K562 (cell line): Measurements from ENCODE around the gene EAF1. TPM values are rescaled to one million over a fixed set of nuclear protein-coding genes. Genes with fewer than 3 reads are reported as not detected.
A peak's percentile ranks its signal among the peaks of the same experiment; 100 is the strongest.

ENCODE experiments used
- ADNP ChIP-seq: fragments of 200-800 bp; sonication (Bioruptor generic); IDR thresholded peaks from 2 replicates; pipeline ENCODE4 v1.6.1; 2016; ENCODE audit warnings: missing genetic modification characterization, missing compliant biosample characterization
- ASH1L ChIP-seq: fragments of 450-650 bp; IDR thresholded peaks from 2 replicates; pipeline ENCODE4 v1.6.1; 2018; ENCODE audit warnings: borderline replicate concordance, mild to moderate bottlenecking, low read depth; ENCODE audit not compliant: partially characterized antibody
- CHD4 ChIP-seq: fragments of 200-600 bp; sonication (generic); IDR thresholded peaks from 3 replicates; pipeline ENCODE4 v1.6.1; 2012; ENCODE audit warnings: low read depth, mild to moderate bottlenecking, mixed read lengths, low read length, inconsistent platforms; ENCODE audit not compliant: insufficient read depth, insufficient replicate concordance, poor library complexity, severe bottlenecking
- E2F3 ChIP-seq: fragments of 250-450 bp; sonication (Bioruptor Pico); IDR thresholded peaks from 2 replicates; pipeline ENCODE4 v1.4.0; 2020; ENCODE audit warnings: mild to moderate bottlenecking
- ERF ChIP-seq: fragments of 450-650 bp; formaldehyde crosslinking; IDR thresholded peaks from 2 replicates; pipeline ENCODE4 v1.4.0; 2020; ENCODE audit warnings: mild to moderate bottlenecking, mixed read lengths
- FOSL1 ChIP-seq: fragments of 200-800 bp; sonication (Bioruptor generic); conservative IDR thresholded peaks from 2 replicates; pipeline ENCODE4 v1.6.1; 2016; ENCODE audit warnings: missing genetic modification characterization, missing compliant biosample characterization
- HMG20B ChIP-seq: fragments of 250-450 bp; sonication (Bioruptor Pico); IDR thresholded peaks from 2 replicates; pipeline ENCODE4 v1.5.0; 2021; ENCODE audit warnings: mild to moderate bottlenecking
- JUN ChIP-seq, 2 experiments: sonication (generic) in 1 of 2; formaldehyde crosslinking in 1 of 2; IDR thresholded peaks; 2 replicates each; pipeline versions ENCODE4 v1.6.1 to v1.8.0; 2012 to 2022; ENCODE audit warnings: borderline replicate concordance in 2 of 2, mild to moderate bottlenecking in 2 of 2, improper control_type of control experiment in 1 of 2, low read depth in 1 of 2, low read length in 1 of 2, missing genetic modification reagents in 1 of 2
- KDM4B ChIP-seq, 2 experiments: fragments of 450-650 bp in 1 of 2; sonication (generic) in 1 of 2; IDR thresholded peaks; 2 replicates each; pipeline ENCODE4 v1.6.1; 2016 to 2017; ENCODE audit warnings: borderline replicate concordance in 2 of 2, antibody characterized with exemption in 1 of 2, low read depth in 1 of 2, mild to moderate bottlenecking in 1 of 2
- RBM14 ChIP-seq: fragments of 200-400 bp; formaldehyde crosslinking; IDR thresholded peaks from 2 replicates; pipeline ENCODE4 v1.6.1; 2018; ENCODE audit warnings: low read depth, mild to moderate bottlenecking, low read length, moderate library complexity, borderline replicate concordance; ENCODE audit not compliant: insufficient read depth
- SPI1 ChIP-seq: IDR thresholded peaks from 2 replicates; pipeline ENCODE4 v1.6.1; 2011; ENCODE audit warnings: low read depth, low read length, control low read depth, borderline replicate concordance
- TAF7 ChIP-seq: fragments of 450-650 bp; IDR thresholded peaks from 2 replicates; pipeline ENCODE4 v1.6.1; 2016; ENCODE audit warnings: missing genetic modification characterization, missing compliant biosample characterization
- ZBTB7A ChIP-seq: IDR thresholded peaks from 2 replicates; pipeline ENCODE4 v1.6.1; 2011; ENCODE audit warnings: low read depth, mild to moderate bottlenecking, low read length, moderate library complexity, borderline replicate concordance; ENCODE audit not compliant: control insufficient read depth
- ZNF311 ChIP-seq: fragments of 250-450 bp; sonication (Bioruptor Pico); IDR thresholded peaks from 2 replicates; pipeline ENCODE4 v1.4.0; 2020; ENCODE audit warnings: mild to moderate bottlenecking, moderate library complexity
- ZNF507 ChIP-seq: conservative IDR thresholded peaks from 2 replicates; pipeline ENCODE4 v1.6.1; 2017; ENCODE audit warnings: missing genetic modification characterization, missing compliant biosample characterization
- ZNF644 ChIP-seq: fragments of 200-800 bp; sonication (Bioruptor generic); IDR thresholded peaks from 2 replicates; pipeline ENCODE4 v1.6.1; 2016; ENCODE audit warnings: low read depth, missing genetic modification characterization, missing compliant biosample characterization
- ZNF766 ChIP-seq: fragments of 200-800 bp; sonication (Bioruptor generic); conservative IDR thresholded peaks from 2 replicates; pipeline ENCODE4 v1.6.1; 2016; ENCODE audit warnings: missing genetic modification characterization, missing compliant biosample characterization
- ZNF79 ChIP-seq: fragments of 250-450 bp; sonication (Bioruptor Pico); IDR thresholded peaks from 2 replicates; pipeline ENCODE4 v1.4.0; 2020; ENCODE audit warnings: low read depth, mild to moderate bottlenecking, moderate library complexity
- ZSCAN32 ChIP-seq: fragments of 450-650 bp; formaldehyde crosslinking; IDR thresholded peaks from 2 replicates; pipeline ENCODE4 v1.4.0; 2020; ENCODE audit warnings: mild to moderate bottlenecking, moderate library complexity
- polyA plus RNA-seq, 8 experiments: library from polyadenylated mRNA; depleted of rRNA in 4 of 8; stranded (reverse) in 5 of 8; unstranded in 3 of 8; fragments of >200 nt; fragmentation: Nextera tagmentation in 2 of 8; fragmentation: Illumina TruSeq in 1 of 8; extraction: Ambion mirVana in 2 of 8; extraction: Trizol in 1 of 8; gene quantifications; 2 replicates each; pipeline versions ENCODE4 v1.2.1 to v1.2.3, GENCODE V29; 2011 to 2014; ENCODE audit warnings: inconsistent platforms in 1 of 8, missing spikeins in 1 of 8
- total RNA-seq, 7 experiments: library from RNA; depleted of rRNA in 6 of 7; stranded (reverse); fragments of >200 nt in 6 of 7; fragmentation: Illumina TruSeq in 2 of 7; extraction: Trizol in 2 of 7; gene quantifications; 2 replicates each; pipeline versions ENCODE4 v1.2.1 to v1.2.3, GENCODE V29; 2011 to 2021; ENCODE audit warnings: low replicate concordance in 1 of 7
- TF ChIP-seq, protein P1 (sequence below): fragments of 250-450 bp; sonication (Bioruptor Pico); IDR thresholded peaks from 2 replicates; pipeline ENCODE4 v1.8.0; 2021; ENCODE audit warnings: borderline replicate concordance, mild to moderate bottlenecking, moderate library complexity; ENCODE audit not compliant: poor library complexity, severe bottlenecking
- TF ChIP-seq, protein P2 (sequence below): sonication (generic); formaldehyde crosslinking; IDR thresholded peaks from 2 replicates; pipeline ENCODE4 v1.8.0; 2022; ENCODE audit warnings: mild to moderate bottlenecking, missing genetic modification reagents
- TF ChIP-seq, protein P3 (sequence below): fragments of 450-650 bp; formaldehyde crosslinking; IDR thresholded peaks from 2 replicates; pipeline ENCODE4 v1.4.0; 2020; ENCODE audit warnings: mild to moderate bottlenecking

EAF1 gene
- total and polyA plus RNA-seq, 9 of the 15 experiments (the other 6 are each of a cell fraction or from before 2014, with no cell fraction given), result 7.0 to 26.8 (median 20.4) TPM

DNA sequence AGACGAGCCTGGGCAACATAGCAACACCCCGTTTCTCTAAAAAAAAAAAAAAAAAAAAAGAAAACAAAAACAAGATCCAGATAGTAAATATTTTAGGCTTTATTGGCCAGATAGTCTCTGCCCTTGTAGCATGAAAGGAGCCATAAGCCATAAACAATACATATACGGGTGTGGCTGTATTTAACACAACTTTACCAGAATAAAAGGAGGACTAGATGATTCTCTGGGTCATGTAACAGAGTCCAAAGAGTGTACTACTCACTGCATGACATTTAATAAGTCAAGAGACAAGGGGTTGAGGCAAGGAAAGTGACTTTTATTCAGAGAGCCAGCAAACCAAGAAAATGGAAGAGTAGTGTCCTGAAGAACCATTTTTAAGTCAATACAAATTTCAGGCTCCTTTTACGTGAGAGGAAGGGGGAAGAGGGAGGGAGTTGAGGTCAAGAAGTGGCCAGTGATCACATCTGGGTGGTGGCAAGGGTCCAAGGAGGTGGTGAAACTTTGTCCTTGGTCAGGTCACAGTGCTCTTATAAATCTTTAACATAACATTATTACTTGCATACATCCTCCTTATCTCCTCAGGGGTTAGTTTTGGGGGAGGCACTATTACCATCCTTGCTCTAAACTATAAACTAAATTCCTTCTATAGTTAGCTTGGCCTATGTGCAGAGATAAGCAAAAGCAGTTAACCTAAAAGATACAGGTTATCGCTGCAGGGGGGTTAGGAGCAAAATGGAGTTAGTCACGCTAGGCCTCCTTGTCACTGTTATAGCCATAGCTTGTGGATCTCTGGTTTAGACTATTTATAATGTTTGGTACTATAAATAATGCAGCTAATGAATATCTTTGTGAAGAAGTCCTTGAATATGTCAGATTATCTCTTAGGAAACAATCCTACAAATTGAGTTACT is 46.2 kb upstream of the EAF1 start (continued):
- TF ChIP-seq ZNF311 (CRISPR knock-in tag), result peak; percentile 93
- TF ChIP-seq, protein P1, sequence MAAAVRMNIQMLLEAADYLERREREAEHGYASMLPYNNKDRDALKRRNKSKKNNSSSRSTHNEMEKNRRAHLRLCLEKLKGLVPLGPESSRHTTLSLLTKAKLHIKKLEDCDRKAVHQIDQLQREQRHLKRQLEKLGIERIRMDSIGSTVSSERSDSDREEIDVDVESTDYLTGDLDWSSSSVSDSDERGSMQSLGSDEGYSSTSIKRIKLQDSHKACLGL, result peak; percentile 46
- TF ChIP-seq ZNF766, result peak; percentile 92
- TF ChIP-seq FOSL1, result no peak; the same call in 1 of the 2 replicates
- TF ChIP-seq ZNF644 (tag), result peak; percentile 93
- TF ChIP-seq, protein P2, sequence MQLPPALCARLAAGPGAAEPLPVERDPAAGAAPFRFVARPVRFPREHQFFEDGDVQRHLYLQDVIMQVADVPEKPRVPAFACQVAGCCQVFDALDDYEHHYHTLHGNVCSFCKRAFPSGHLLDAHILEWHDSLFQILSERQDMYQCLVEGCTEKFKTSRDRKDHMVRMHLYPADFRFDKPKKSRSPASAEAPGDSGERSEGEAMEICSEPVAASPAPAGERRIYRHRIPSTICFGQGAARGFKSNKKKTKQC (CRISPR knock-in tag), result no peak
- TF ChIP-seq RBM14, result no peak
- no peak for TF ChIP-seq KDM4B (IDR thresholded peaks at IDR 0.05; ENCODE audit: borderline replicate concordance in 2 of 2, low read depth in 1 of 2)
- TF ChIP-seq ERF (CRISPR knock-in tag), result peak; percentile 84; the same call in 1 of the 2 replicates
- TF ChIP-seq, protein P3, sequence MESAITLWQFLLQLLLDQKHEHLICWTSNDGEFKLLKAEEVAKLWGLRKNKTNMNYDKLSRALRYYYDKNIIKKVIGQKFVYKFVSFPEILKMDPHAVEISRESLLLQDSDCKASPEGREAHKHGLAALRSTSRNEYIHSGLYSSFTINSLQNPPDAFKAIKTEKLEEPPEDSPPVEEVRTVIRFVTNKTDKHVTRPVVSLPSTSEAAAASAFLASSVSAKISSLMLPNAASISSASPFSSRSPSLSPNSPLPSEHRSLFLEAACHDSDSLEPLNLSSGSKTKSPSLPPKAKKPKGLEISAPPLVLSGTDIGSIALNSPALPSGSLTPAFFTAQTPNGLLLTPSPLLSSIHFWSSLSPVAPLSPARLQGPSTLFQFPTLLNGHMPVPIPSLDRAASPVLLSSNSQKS, result peak; percentile 83; the same call in 1 of the 2 replicates
- TF ChIP-seq ZBTB7A, result no peak
- no peak for TF ChIP-seq ASH1L
- peak; percentile 64; the same call in 1 of the 2 replicates for TF ChIP-seq E2F3
- no peak for TF ChIP-seq HMG20B (CRISPR knock-in tag)
- no peak; the same call in 1 of the 2 replicates for TF ChIP-seq TAF7 (tag)
- TF ChIP-seq ZNF507 (tag), result no peak
- TF ChIP-seq ZNF79 (CRISPR knock-in tag), result peak; percentile 85
- TF ChIP-seq ADNP (tag), result no peak
- TF ChIP-seq CHD4, result no peak
- TF ChIP-seq SPI1, result no peak
- no peak for TF ChIP-seq JUN (IDR thresholded peaks at IDR 0.05; ENCODE audit: borderline replicate concordance, low read depth, low read length)
- no peak for TF ChIP-seq JUN (CRISPR knock-in tag; IDR thresholded peaks at IDR 0.05; ENCODE audit: borderline replicate concordance)
- TF ChIP-seq ZSCAN32 (CRISPR knock-in tag), result no peak
